ENCODE results near the gene CCL5.

DNA sequence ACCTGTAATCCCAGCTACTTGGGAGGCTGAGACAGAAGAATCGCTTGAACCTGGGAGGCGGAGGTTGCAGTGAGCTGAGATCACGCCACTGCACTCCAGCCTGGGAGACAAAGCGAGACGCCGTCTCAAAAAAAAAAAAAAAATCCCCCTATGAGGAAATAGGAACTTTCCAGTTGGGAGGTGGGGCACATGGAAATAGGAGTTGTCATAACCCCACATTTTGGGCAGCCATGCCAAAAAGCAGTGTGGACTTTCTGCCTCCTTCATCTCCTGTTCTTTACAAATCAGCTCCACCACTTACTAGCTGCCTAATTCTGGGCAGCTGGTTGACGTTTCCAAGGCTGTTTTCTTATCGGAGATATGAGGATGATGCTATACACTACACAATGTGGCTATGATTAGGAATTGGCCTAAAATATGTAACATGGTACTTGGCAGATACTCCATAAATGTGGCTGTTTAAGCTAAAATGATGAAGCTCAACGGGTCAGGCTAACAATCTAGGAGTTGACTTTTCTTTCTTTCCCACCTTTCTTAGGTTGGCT is 21.5 kb upstream of the CCL5 start:
- TF ChIP-seq, protein P1, sequence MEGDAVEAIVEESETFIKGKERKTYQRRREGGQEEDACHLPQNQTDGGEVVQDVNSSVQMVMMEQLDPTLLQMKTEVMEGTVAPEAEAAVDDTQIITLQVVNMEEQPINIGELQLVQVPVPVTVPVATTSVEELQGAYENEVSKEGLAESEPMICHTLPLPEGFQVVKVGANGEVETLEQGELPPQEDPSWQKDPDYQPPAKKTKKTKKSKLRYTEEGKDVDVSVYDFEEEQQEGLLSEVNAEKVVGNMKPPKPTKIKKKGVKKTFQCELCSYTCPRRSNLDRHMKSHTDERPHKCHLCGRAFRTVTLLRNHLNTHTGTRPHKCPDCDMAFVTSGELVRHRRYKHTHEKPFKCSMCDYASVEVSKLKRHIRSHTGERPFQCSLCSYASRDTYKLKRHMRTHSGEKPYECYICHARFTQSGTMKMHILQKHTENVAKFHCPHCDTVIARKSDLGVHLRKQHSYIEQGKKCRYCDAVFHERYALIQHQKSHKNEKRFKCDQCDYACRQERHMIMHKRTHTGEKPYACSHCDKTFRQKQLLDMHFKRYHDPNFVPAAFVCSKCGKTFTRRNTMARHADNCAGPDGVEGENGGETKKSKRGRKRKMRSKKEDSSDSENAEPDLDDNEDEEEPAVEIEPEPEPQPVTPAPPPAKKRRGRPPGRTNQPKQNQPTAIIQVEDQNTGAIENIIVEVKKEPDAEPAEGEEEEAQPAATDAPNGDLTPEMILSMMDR (IDR thresholded peaks at IDR 0.05), result no peak
- no peak for TF ChIP-seq POLR2A (IDR thresholded peaks at IDR 0.05)
